ENCODE measurements around the gene CYP24A1.

- TF ChIP-seq POLR2A (IDR thresholded peaks at IDR 0.05) (no peak), CTCF (IDR thresholded peaks at IDR 0.05) (no peak)
Measured at GRCh38 chr20:54180931-54181330, 7.1 kb upstream of the CYP24A1 start.
